Trophoblast cell (in vitro differentiated cells and primary cell): ENCODE measurements around the gene TADA2B.
A peak's percentile ranks its signal among the peaks of the same experiment; 100 is the strongest.

ENCODE experiments used
- DNase-seq, 2 donors: peaks; one replicate each; pipeline ENCODE4 v3.0.0-alpha.2; 2016
- H2AFZ ChIP-seq: 2 replicates; pipeline ENCODE4 v1.6.1; 2013; ENCODE audit warnings: low read length, moderate library complexity, mild to moderate bottlenecking; ENCODE audit not compliant: insufficient read depth, poor library complexity
- H2AK5ac ChIP-seq: 2 replicates; pipeline ENCODE4 v1.6.1; 2013; ENCODE audit warnings: mild to moderate bottlenecking, low read length
- H2BK120ac ChIP-seq: 2 replicates; pipeline ENCODE4 v1.6.1; 2013; ENCODE audit warnings: low read length, mild to moderate bottlenecking, moderate library complexity; ENCODE audit not compliant: insufficient read depth, poor library complexity
- H2BK12ac ChIP-seq: 2 replicates; pipeline ENCODE4 v1.6.1; 2013; ENCODE audit warnings: mild to moderate bottlenecking, low read length, moderate library complexity
- H2BK5ac ChIP-seq: 2 replicates; pipeline ENCODE4 v1.6.1; 2013; ENCODE audit warnings: low read length, low read depth, moderate library complexity, mild to moderate bottlenecking; ENCODE audit not compliant: poor library complexity
- H3K14ac ChIP-seq: 2 replicates; pipeline ENCODE4 v1.6.1; 2013; ENCODE audit warnings: mild to moderate bottlenecking, low read length
- H3K18ac ChIP-seq: 2 replicates; pipeline ENCODE4 v1.6.1; 2013; ENCODE audit warnings: mild to moderate bottlenecking, low read length
- H3K23ac ChIP-seq: 2 replicates; pipeline ENCODE4 v1.6.1; 2013; ENCODE audit warnings: low read length
- H3K27ac ChIP-seq: 2 replicates; pipeline ENCODE4 v1.5.1; 2013; ENCODE audit warnings: low read depth, mild to moderate bottlenecking, inconsistent platforms, low read length, moderate library complexity
- H3K27me3 ChIP-seq: 2 replicates; pipeline ENCODE4 v1.6.1; 2013; ENCODE audit warnings: inconsistent platforms, mild to moderate bottlenecking, low read length, moderate library complexity; ENCODE audit not compliant: insufficient read depth
- H3K36me3 ChIP-seq, 2 experiments: 1 replicate in 1 of 2; 2 replicates in 1 of 2; pipeline ENCODE4 v1.6.1; 2013; ENCODE audit warnings: low read length in 2 of 2, mild to moderate bottlenecking in 2 of 2, moderate library complexity in 1 of 2; ENCODE audit not compliant: insufficient read depth in 2 of 2, control insufficient read depth in 1 of 2
- H3K4ac ChIP-seq: 2 replicates; pipeline ENCODE4 v1.6.1; 2013; ENCODE audit warnings: low read depth, mild to moderate bottlenecking, low read length, moderate library complexity
- H3K4me1 ChIP-seq, 2 experiments: 1 replicate in 1 of 2; 2 replicates in 1 of 2; pipeline ENCODE4 v1.6.1; 2013; ENCODE audit warnings: low read length in 2 of 2, mild to moderate bottlenecking in 2 of 2, moderate library complexity in 1 of 2; ENCODE audit not compliant: insufficient read depth in 2 of 2, control insufficient read depth in 1 of 2
- H3K4me2 ChIP-seq: 2 replicates; pipeline ENCODE4 v1.6.1; 2013; ENCODE audit warnings: inconsistent platforms, mild to moderate bottlenecking, low read length, moderate library complexity
- H3K4me3 ChIP-seq: 2 replicates; pipeline ENCODE4 v1.5.1; 2013; ENCODE audit warnings: mild to moderate bottlenecking, low read depth, low read length, inconsistent platforms
- H3K79me1 ChIP-seq: one replicate; pipeline ENCODE4 v1.6.1; 2013; ENCODE audit warnings: low read length
- H3K79me2 ChIP-seq: 2 replicates; pipeline ENCODE4 v1.6.1; 2013; ENCODE audit warnings: low read length, mild to moderate bottlenecking; ENCODE audit not compliant: control insufficient read depth, insufficient read depth, poor library complexity
- H3K9ac ChIP-seq: 2 replicates; pipeline ENCODE4 v1.6.1; 2013; ENCODE audit warnings: mild to moderate bottlenecking, low read length
- H3K9me3 ChIP-seq: 2 replicates; pipeline ENCODE4 v1.6.1; 2013; ENCODE audit warnings: low read depth, mild to moderate bottlenecking, control low read depth, inconsistent platforms, low read length; ENCODE audit not compliant: insufficient read depth
- H4K12ac ChIP-seq: 2 replicates; pipeline ENCODE4 v1.6.1; 2013; ENCODE audit warnings: low read depth, mild to moderate bottlenecking, low read length, moderate library complexity
- H4K8ac ChIP-seq: 2 replicates; pipeline ENCODE4 v1.6.1; 2013; ENCODE audit warnings: low read depth, mild to moderate bottlenecking, low read length, moderate library complexity
- H4K91ac ChIP-seq: one replicate; pipeline ENCODE4 v1.6.1; 2013; ENCODE audit warnings: low read depth, mild to moderate bottlenecking, low read length, moderate library complexity
- WGBS: extraction: QIAGEN DNeasy Blood & Tissue Kit; methylation state at CpG from one replicate; pipeline ENCODE4 v1.1.7; 2013; ENCODE audit warnings: missing lambda C conversion rate; ENCODE audit not compliant: insufficient read length, insufficient coverage; ENCODE audit errors: extremely low coverage; 5-methylcytosine and 5-hydroxymethylcytosine counted together

Gene TADA2B

GRCh38 chr4:7051144-7051495 lies 7.9 kb downstream of the TADA2B start:
- Histone ChIP-seq H3K9ac (no peak overlapping the region), H3K36me3 (peaks cover 30 to 41% of the 10 kb centered on the region in 2 experiments), H2AK5ac (no peak overlapping the region), H2BK120ac (no peak overlapping the region), H3K27ac (no peak overlapping the region), H3K4me3 (no peak overlapping the region), H4K8ac (no peak overlapping the region), H2AFZ (no peak overlapping the region), H4K12ac (no peak overlapping the region), H3K14ac (no peak overlapping the region), H2BK12ac (no peak overlapping the region), H3K79me1 (no peaks in the 10 kb centered on the region), H3K23ac (no peak overlapping the region), H3K4me2 (no peak overlapping the region), H3K79me2 (peaks cover 7% of the 10 kb centered on the region), H2BK5ac (no peak overlapping the region), H3K18ac (no peak overlapping the region), H3K4me1 (no peaks in the 10 kb centered on the region), H3K27me3 (no peaks in the 10 kb centered on the region), H3K4ac (no peak overlapping the region), H4K91ac (no peak overlapping the region), H3K9me3 (peaks cover 3% of the 10 kb centered on the region)
- WGBS = no CpG with 5 or more reads among the region's 12 CpGs
- no peak for DNase-seq

GRCh38 chr4:7051905-7052304 lies 8.7 kb downstream of the TADA2B start:
- H2AK5ac ChIP-seq = no peak overlapping the region
- H3K27ac ChIP-seq = no peak overlapping the region
- H3K14ac ChIP-seq = no peak overlapping the region
- H3K79me2 ChIP-seq = peaks cover 3% of the 10 kb centered on the region
- H3K18ac ChIP-seq = no peak overlapping the region
- no peaks in the 10 kb centered on the region for H3K4me1 ChIP-seq
- no peak overlapping the region for H2BK120ac ChIP-seq
- WGBS = no CpG with 5 or more reads among the region's 14 CpGs
- no peak overlapping the region for H3K23ac ChIP-seq
- no peak overlapping the region for H2AFZ ChIP-seq
- DNase-seq = no peak
- no peak overlapping the region for H2BK12ac ChIP-seq
- H3K4me3 ChIP-seq = no peak overlapping the region
- no peaks in the 10 kb centered on the region for H3K79me1 ChIP-seq
- no peak overlapping the region for H4K12ac ChIP-seq
- no peak overlapping the region for H2BK5ac ChIP-seq
- peaks cover 31 to 43% of the 10 kb centered on the region in 2 experiments for H3K36me3 ChIP-seq
- H3K4me2 ChIP-seq = no peak overlapping the region
- no peak overlapping the region for H3K9ac ChIP-seq
- no peak overlapping the region for H4K8ac ChIP-seq
- no peaks in the 10 kb centered on the region for H3K27me3 ChIP-seq
- peaks cover 3% of the 10 kb centered on the region for H3K9me3 ChIP-seq
- no peak overlapping the region for H3K4ac ChIP-seq
- no peak overlapping the region for H4K91ac ChIP-seq

- Histone ChIP-seq H3K27me3 (no peaks in the 10 kb centered on the region), H3K4me2 (no peak overlapping the region), H2BK5ac (no peak overlapping the region), H3K36me3 (peaks cover 31 to 43% of the 10 kb centered on the region in 2 experiments), H2AK5ac (no peak overlapping the region), H4K8ac (no peak overlapping the region), H3K79me1 (no peaks in the 10 kb centered on the region), H2BK12ac (no peak overlapping the region), H4K91ac (no peak overlapping the region), H3K4me3 (no peak overlapping the region), H3K79me2 (peaks cover 2% of the 10 kb centered on the region), H2BK120ac (no peak overlapping the region), H3K14ac (no peak overlapping the region), H3K18ac (no peak overlapping the region), H3K4ac (no peak overlapping the region), H3K9me3 (peaks cover 3% of the 10 kb centered on the region), H3K23ac (no peak overlapping the region), H3K27ac (no peak overlapping the region), H4K12ac (no peak overlapping the region), H3K4me1 (no peaks in the 10 kb centered on the region), H3K9ac (no peak overlapping the region), H2AFZ (no peak overlapping the region)
- WGBS = no CpG with 5 or more reads among the region's 14 CpGs
- no peak for DNase-seq
Measured at GRCh38 chr4:7052313-7052712, 9.1 kb downstream of the TADA2B start.

- no peak overlapping the region for H3K4me3 ChIP-seq
- H2BK5ac ChIP-seq = no peak overlapping the region
- no peaks in the 10 kb centered on the region for H3K79me1 ChIP-seq
- H3K18ac ChIP-seq = no peak overlapping the region
- peak overlapping the region; percentile 51 for H3K4ac ChIP-seq
- H3K9ac ChIP-seq = no peak overlapping the region
- DNase-seq = no peak
- no peak overlapping the region for H2BK120ac ChIP-seq
- no peaks in the 10 kb centered on the region for H3K4me1 ChIP-seq
- no peak overlapping the region for H4K8ac ChIP-seq
- no peak overlapping the region for H3K4me2 ChIP-seq
- peaks cover 1% of the 10 kb centered on the region for H3K9me3 ChIP-seq
- peaks cover 2% of the 10 kb centered on the region for H3K79me2 ChIP-seq
- no peak overlapping the region for H2BK12ac ChIP-seq
- H2AK5ac ChIP-seq = no peak overlapping the region
- peaks cover 31 to 43% of the 10 kb centered on the region in 2 experiments for H3K36me3 ChIP-seq
- no peak overlapping the region for H3K27ac ChIP-seq
- no peak overlapping the region for H3K23ac ChIP-seq
- no peak overlapping the region for H4K91ac ChIP-seq
- no peak overlapping the region for H2AFZ ChIP-seq
- WGBS = no CpG with 5 or more reads among the region's 20 CpGs
- no peaks in the 10 kb centered on the region for H3K27me3 ChIP-seq
- H3K14ac ChIP-seq = no peak overlapping the region
- H4K12ac ChIP-seq = no peak overlapping the region
Measured at GRCh38 chr4:7052923-7053715, 9.9 kb downstream of the TADA2B start.
